ENCODE data around the gene SCIN.
"Not testable (repeated sequence)": the region's sequence is repeated elsewhere in the genome, so short reads cannot be mapped to it uniquely, and the experiment has no call there.

SCIN gene

GRCh38 chr7:12570534-12571461 is at the start of gene SCIN:
Gene SCIN (plus strand): TSS chr7:12570720. CDS start chr7:12570787, 67 bp downstream.
- no peak for DNase-seq

DNA sequence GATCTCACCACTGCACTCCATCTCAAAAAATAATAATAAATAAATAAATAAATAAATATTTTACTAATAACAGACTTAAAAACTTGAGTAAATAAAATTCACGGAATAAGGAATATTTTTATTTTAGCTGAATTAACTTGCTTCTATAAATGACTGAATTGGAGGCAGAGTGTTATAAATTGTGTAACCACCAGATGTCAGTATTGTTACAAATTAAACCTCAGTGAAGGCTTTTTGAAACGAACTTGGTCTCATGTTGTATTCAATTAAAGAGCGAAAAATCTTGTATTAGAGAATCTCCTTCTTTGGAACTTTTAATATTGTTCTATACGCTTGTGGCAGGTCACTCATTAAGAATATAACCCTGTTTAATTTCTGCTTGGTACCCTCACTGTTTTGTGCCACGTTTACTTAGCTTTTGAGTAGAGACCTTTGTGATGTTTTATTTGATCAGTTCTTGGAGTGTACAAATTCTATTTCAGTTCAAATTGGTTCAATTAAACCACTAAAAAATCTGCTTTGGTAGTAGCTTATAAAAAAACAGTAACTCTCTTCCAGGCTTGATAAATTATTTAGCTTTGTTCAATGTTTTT is 45.6 kb upstream of the SCIN start:
- no peak for DNase-seq

DNA sequence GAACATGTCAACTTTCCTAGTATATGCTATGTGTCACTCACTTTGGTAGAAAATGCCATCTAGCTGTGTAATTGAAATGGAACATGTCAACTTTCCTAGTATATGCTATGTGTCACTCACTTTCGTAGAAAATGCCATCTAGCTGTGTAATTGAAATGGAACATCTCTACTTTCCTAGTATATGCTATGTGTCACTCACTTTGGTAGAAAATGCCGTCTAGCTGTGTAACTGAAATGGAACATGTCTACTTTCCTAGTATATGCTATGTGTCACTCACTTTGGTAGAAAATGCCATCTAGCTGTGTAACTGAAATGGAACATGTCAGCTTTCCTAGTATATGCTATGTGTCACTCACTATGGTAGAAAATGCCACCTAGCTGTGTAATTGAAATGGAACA is 43.8 kb upstream of the SCIN start:
- not testable (repeated sequence) for DNase-seq

DNA sequence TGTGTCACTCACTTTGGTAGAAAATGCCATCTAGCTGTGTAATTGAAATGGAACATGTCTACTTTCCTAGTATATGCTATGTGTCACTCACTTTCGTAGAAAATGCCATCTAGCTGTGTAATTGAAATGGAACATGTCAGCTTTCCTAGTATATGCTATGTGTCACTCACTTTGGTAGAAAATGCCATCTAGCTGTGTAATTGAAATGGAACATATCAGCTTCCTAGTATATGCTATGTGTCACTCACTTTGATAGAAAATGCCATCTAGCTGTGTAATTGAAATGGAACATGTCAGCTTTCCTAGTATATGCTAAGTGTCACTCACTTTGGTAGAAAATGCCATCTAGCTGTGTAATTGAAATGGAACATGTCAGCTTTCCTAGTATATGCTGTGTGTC is 42.9 kb upstream of the SCIN start:
- not testable (repeated sequence) for DNase-seq

GRCh38 chr7:12529971-12530710 is 40.4 kb upstream of the SCIN start:
- DNase-seq, result no peak

GRCh38 chr7:12531784-12532183 is 38.7 kb upstream of the SCIN start:
- no peak for DNase-seq

DNA sequence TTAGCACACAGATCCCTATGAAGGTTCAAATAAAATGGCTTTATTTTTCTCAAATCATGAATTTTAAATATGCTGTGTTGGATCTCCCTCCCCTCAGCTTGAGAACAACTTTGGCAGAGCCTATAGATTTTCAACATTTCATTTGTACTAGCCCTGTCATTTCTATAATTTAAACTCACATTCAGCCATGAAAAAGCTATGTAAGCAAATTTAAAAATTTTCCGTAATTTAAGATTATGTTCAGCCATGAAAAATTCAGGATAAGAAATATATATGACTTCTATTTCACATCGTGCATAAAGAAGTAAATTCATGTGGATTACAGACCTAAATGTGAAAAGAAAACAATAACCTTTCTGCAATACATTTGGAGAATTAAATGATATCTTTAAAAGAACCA is 36.5 kb upstream of the SCIN start:
- DNase-seq, result no peak

- no peak for DNase-seq
These were observed 30.8 kb upstream of the SCIN start for GRCh38 chr7:12539681-12540080.

- DNase-seq, result no peak
These were observed 29.7 kb upstream of the SCIN start for GRCh38 chr7:12540850-12541249.

DNA sequence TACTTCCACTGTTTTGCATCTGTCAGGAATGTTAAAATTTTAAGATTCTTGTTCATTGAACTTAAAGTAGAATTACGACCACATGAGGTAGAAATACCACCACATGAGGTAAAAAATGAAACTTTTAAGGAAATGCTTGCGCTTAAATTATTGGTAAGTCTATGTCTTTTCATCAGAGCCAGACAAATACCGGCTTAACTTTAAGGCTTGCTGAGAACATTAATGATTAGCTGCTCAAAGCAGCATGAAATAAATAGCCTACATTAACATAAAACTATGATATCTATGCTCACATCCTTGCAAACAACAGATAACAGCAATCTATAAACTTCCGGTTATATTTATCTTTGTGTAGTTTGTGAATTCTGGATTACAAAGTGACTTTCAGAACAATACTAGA is 26.9 kb upstream of the SCIN start:
- DNase-seq, result no peak

- DNase-seq, result no peak
These were observed 21.4 kb upstream of the SCIN start for GRCh38 chr7:12549106-12549505.

DNA sequence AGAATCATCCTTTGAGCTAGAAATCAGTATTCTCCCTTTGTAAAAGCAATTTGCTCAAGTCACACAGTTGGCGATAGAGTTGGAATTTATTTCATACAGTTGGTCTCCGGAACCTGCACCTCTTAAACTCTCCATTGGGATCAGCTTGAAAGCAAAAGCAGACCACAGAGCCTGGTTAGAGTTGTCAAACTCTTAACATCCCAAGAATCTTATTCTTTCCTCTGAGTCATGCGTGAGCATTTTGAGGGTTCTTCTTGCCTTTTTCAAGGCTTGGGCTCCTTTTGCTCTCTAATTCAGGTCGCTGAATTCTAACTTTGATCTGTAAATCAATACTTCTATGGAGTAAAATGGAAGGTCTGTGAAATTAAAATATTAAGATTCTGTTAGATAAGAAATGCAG is 19.6 kb upstream of the SCIN start:
- no peak for DNase-seq

DNA sequence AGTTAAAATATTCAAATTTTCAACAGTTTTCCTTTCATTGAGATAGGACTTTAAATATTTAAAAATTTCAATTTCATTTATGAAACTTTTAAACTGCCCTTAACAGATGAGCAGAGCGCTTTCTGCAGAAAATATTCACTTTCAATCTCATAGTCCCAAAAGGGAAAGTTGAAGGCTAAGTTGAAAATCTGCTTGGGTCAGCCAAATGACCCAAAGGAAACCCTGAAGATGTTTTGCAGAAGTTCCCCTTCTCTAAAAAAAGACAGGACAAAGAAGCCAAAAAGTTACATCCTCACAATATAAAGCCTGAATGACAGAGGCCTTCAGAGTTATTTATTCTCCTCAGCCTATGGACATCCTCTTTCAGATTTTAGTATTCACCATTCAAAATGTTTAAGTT is 17.6 kb upstream of the SCIN start:
- DNase-seq, result no peak

DNA sequence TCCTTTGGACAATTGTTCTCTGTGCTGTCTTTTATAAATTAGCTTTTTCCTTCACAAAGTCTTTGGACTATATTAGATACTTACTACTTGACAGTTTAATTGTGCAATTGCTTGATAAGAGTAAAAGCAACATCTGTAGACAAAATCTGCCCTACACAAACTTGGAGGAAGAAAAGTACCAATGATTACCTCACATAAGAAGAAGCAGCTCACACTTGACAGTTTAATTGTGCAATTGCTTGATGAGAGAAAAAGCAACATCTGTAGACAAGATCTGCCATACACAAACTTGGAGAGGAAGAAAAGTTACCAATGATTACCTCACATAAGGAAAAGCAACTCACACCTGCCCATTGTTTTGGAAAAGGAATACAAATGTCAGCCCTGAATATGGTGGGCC is 17.1 kb upstream of the SCIN start:
- no peak for DNase-seq

- no peak for DNase-seq
These were observed 16.2 kb upstream of the SCIN start for GRCh38 chr7:12554351-12554750.

GRCh38 chr7:12554872-12555271 is 15.6 kb upstream of the SCIN start:
- no peak for DNase-seq

DNA sequence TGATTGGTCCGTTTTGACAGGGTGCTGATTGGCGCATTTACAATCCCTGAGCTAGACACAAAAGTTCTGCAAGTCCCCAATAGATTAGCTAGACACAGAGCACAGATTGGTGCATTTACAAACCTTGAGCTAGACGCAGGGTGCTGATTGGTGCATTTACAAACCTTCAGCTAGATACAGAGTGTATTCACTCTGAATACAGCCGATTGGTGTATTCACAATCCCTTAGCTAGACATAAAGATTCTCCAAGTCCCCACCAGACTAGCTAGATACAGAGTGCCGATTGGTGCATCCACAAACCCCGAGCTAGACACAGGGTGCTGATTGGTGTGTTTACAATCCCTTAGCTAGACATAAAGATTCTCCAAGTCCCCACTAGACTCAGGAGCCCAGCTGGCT is 14.8 kb upstream of the SCIN start:
- not testable (repeated sequence) for DNase-seq

DNA sequence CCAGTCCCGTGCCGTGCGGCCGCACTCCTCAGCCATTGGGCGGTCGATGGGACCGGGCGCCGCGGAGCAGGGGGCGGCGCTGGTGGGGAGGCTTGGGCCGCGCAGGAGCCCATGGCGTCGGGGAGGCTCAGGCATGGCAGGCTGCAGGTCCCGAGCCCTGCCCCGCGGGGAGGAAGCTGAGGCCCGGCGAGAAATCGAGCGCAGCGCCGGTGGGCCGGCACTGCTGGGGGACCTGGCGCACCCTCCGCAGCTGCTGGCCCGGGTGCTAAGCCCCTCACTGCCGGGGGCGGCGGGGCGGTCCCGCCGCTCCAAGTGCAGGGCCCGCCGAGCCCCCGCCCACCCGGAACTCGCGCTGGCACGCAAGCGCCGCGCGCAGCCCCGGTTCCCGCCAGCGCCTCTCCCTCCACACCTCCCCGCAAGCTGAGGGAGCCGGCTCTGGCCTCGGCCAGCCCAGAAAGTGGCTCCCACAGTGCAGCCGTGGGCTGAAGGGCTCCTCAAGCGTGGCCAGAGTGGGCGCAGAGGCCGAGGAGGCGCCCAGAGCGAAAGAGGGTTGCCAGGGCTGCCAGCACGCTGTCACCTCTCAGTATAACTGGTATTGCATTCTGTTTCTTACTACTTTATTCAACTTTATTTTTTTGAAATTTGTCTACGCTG is 14.3 kb upstream of the SCIN start:
- not testable (repeated sequence) for DNase-seq

DNA sequence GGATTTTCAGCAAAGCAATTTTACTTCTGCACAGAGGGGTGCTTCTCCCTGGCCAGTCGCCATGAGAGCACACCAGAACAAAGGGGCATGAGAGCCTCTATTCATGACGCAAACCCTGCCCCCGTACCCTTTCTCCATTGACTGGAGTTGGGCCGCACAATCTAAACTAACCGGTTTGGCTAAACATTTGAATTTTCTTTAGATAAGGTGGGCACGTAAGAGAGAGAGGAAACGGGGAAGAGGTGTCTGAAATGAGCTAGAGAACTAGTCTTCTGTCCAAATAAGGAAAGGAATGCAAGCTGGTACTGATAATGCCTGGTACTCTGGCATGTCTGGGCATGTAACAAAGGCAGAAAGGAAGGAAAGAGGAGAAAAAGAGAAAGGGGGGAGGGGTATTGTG is 13.2 kb upstream of the SCIN start:
- no peak for DNase-seq

DNA sequence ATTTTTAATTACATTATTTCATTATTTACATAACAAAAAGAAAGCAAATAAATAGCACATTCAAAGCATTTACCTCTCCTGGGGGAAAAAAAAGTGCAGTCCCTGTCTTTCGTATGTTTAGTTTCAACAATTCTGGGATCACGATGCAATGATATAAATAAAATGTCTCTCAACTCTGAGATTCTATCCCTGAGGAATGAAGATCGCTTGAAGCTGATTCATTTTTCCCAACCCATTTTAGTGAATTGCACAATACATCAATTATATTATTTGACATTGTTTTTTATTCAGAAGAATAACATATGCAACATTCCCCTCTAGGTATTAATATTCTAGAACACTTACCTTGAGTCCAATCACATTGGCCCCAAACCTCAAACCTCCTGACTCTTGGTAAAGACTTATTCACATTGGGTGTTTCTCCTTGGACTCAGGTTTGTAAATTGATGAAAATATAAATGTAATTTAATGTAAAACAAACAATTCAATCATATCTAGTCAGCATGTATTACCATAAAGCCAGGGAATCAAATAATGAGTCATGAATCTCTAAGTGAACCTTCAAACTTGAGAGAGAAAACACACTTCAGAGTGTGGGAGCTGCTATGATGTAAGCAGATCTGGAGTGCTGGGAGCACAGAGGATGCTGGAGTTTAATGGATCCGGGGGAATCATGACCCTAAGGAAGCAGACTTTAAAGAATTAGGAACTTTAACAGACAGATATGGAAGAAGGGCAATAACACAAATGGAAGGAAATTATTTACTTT is 5.3 kb upstream of the SCIN start:
- DNase-seq, result no peak

DNA sequence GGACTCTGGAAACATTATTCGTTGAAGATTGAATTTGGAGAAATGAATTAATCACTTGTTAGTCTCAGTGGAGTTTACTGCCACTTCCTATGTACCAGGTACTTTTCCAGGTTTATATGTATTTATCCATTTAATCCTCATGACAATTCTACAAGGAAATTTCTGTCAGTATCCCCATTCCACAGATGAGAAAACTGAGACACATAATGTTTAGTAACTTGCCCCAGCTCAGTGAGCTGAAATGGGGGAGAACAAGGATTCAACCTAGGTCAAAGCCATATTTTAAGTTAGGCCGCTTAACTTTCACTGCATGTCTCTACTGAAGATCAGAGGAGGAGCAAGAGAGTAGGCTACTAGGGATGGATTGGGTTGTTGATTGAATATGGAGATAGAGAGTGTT is 4.6 kb upstream of the SCIN start:
- no peak for DNase-seq

GRCh38 chr7:12567015-12567414 is 3.5 kb upstream of the SCIN start:
- DNase-seq, result no peak

GRCh38 chr7:12569673-12570072 is 847 bp upstream of the SCIN start:
- no peak for DNase-seq
